HG03045 (cell line): ENCODE measurements around the gene NEAT1.

Source experiments
- ATAC-seq: cut with Tn5 transposase; IDR thresholded peaks from one replicate; pipeline ENCODE4 v1.9.1; 2021; ENCODE audit warnings: mild to moderate bottlenecking, moderate library complexity; ENCODE audit not compliant: unreplicated experiment

Gene NEAT1

GRCh38 chr11:65433657-65434056, 11.1 kb downstream of the NEAT1 start:
- no peak for ATAC-seq

DNA sequence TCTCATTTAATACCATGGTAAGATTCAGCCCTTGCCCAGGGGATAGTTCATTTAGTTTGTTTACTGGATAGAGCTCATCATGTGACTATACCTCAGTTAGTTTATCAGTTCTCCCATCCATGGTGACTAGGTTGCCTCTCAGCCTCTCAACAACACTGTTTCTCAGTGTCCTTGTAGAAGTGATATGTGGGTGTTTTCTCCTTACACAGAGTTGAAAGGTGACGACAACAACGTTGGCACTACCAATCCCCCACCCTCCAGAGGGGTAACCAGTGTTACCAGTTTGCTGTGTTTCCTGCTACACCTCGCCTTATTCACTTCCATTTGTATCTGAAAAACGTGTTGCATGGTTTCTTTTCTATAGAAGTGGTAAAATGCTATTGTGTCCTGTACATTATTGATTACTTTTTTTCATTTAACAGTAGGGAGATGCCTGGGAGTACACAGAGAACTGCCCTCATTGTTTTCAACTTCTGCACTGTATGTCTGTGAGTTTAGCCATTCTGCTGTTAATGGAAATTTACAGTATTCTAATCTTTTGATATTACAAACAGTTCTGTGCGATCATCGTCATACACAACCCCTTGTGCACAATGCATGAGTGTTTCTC, 11.6 kb downstream of the NEAT1 start:
- ATAC-seq: no peak

- no peak for ATAC-seq
These were observed 12.2 kb downstream of the NEAT1 start for GRCh38 chr11:65434667-65435410.

GRCh38 chr11:65435411-65435931, 12.9 kb downstream of the NEAT1 start:
- no peak for ATAC-seq

DNA sequence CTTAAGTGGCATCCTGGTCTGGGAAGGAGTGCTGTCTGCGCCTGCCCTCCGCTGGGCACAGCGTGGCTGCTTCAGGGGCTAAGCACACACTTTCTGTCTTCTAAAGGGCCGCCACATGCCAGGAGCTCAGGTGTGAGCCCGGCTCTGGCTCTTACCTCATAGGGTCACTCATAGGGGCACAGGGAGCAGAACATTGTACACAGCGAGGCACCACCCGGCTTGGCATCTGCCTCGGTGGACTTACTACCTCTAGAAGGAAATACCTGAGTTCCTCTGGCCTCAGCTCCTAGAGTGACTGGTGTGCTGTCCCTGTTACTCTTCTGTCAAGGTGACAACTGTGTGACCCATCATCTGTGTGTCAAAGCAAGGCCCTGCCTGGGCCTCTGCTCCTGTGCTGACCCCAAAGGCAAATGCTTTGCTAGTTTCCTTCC, 13.4 kb downstream of the NEAT1 start:
- ATAC-seq: no peak

GRCh38 chr11:65436412-65437032, 13.9 kb downstream of the NEAT1 start:
- ATAC-seq: no peak

DNA sequence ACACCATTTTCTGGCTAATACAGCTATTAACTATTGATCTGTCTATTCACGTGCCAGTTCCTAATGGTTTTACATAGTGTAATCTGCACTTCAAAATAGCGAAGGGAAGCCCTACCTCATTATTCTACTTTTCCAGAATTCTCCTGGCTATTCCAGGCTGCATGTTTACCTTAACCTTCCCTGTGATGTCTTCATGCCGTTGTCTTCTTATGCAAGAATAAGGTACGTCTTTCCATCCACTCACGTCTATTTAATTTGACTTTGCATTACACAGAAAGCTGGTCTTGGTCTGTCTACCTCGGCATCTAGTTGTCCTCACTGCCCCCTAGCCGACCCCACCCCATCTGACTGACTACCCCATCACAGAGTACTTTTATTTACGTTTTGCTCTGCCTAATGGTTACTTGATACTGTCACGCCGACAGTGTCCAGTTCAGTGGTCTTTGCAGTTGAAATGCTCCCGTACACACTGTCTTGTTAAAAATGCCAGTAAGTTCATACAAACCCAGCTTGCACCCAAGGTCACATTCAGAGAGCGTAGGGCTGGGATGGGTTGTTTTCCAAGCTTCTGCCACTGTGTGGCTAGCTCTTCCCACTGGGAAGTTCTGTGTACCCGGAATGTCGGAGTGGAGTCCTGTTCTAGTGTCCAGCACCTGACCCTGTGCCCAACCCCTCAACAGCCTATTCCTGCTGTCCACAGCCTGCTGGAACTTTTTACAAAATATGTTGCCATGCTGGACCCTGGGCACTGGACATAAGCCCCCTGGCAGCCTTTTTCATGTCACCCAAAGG, 15.0 kb downstream of the NEAT1 start:
- no peak for ATAC-seq

DNA sequence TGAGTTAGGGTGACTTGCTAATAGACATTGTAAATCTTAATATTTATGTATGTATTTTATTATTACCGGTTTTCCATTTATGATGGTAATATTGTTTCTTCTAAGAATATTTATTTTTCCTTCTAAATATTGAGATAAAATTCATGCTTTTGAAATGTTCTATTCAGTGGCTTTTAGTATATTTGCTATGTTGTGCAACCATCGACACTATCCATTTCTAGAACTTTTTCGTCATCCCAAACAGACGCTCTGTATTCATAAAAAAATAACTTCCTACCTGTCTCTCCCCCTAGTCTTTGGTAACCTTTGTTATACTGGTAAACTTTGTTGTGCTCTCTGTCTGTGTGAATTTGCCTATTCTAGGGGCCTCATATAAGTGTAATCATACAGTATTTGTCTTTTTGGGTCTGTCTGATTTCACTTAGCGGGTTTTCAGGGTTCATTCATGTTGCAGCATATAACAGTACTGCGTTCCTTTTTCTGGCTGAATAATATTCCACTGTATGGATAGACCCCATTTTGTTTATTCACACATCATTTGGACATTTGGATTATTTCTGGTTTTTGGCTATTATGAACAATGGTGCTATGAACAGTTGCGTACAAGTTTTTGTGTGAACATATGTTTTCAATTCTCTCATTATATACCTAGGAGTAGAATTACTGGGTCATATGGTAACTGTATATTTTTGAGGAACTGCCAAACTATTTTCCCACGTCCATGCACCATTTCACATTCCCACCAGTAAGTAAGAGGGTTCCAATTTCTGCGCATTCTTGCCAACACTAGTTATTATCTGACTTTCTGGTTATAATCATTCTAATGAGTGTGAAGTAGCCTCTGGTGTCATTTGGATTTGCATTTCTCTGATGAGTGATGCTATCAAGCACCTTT, 15.9 kb downstream of the NEAT1 start:
- no peak for ATAC-seq

DNA sequence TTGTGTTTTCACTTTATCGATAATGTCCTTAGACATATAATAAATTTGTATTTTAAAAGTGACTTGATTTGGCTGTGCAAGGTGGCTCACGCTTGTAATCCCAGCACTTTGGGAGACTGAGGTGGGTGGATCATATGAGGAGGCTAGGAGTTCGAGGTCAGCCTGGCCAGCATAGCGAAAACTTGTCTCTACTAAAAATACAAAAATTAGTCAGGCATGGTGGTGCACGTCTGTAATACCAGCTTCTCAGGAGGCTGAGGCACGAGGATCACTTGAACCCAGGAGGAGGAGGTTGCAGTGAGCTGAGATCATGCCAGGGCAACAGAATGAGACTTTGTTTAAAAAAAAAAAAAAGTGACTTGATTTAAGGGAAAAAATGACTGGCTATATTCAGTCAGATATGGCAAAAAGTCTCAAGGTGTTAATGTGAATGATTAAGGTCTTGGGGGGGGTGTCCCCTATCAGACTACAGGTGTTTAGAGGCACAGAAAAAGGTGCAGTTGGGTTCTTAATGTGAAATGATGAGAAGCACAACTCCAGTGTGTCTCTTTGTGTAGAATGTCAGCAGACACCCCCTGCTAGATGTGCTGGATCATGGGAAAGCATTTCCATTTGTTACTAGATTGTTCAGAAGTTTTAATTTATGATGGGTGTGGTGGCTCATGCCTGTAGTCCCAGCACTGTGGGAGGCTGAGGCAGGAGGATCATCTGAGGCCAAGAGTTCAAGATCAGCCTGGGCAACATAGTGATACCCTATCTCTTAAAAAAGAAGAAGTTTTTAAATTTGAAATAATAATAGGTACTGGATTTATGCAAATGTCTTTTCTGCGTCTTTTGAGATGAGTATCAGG, 17.0 kb downstream of the NEAT1 start:
- no peak for ATAC-seq

GRCh38 chr11:65440831-65441499, 18.4 kb downstream of the NEAT1 start:
- peak; percentile 39 for ATAC-seq

DNA sequence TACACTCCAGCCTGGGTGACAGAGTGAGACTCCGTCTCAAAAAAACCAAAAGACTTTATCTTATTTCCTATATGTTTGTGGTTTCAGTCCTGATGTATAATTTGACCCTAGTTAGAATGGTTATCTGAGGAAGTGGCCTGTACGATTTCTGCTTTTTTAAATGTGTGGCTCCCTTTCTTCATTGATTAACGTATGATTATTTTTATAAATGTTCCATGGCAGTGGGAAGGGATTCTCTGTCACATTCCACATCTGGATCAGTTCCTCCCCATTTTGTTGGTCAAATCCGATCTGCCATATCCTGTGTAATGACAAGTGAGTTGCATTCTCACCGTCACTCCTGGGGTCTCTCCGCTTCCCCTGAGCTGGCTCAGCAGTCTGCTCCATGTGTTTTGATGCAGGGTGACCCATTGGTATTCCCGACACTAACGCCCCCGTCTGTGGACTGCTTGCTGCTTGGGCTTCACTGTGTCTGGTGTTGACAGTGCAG, 20.3 kb downstream of the NEAT1 start:
- no peak for ATAC-seq

DNA sequence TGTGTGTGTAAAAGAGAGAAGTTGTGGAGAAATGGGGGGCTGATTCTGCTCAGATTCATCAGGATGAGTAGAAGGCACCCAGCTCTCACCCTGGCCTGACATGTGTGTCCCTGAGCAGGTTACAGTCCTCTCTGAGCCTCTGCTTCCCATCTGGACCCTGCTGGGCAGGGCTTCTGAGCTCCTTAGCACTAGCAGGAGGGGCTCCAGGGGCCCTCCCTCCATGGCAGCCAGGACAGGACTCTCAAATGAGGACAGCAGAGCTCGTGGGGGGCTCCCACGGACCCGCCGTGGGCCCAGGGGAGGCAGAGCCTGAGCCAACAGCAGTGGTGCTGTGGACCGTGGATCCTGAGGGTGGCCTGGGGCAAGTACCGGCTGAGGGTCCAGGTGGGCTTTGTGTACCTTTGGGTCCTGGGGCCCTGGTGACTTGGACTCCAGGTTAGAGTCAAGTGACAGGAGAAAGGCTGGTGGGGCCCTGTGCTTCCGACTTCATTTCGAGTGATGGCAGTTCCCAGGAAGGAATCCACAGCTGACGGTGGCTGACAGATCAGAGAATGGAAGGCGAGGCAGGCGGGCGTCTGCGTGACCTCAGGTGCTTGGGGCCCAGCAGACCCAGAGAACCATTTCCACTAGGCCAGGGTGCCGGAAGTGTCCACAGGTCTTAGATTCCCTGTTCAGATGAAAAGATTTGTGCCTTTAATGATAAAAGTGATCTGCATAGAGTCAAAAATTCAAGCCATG, 21.9 kb downstream of the NEAT1 start:
- ATAC-seq: no peak

- ATAC-seq: no peak
These were observed 22.6 kb downstream of the NEAT1 start for GRCh38 chr11:65445101-65445603.

- ATAC-seq: no peak
These were observed 23.2 kb downstream of the NEAT1 start for GRCh38 chr11:65445604-65446445.

DNA sequence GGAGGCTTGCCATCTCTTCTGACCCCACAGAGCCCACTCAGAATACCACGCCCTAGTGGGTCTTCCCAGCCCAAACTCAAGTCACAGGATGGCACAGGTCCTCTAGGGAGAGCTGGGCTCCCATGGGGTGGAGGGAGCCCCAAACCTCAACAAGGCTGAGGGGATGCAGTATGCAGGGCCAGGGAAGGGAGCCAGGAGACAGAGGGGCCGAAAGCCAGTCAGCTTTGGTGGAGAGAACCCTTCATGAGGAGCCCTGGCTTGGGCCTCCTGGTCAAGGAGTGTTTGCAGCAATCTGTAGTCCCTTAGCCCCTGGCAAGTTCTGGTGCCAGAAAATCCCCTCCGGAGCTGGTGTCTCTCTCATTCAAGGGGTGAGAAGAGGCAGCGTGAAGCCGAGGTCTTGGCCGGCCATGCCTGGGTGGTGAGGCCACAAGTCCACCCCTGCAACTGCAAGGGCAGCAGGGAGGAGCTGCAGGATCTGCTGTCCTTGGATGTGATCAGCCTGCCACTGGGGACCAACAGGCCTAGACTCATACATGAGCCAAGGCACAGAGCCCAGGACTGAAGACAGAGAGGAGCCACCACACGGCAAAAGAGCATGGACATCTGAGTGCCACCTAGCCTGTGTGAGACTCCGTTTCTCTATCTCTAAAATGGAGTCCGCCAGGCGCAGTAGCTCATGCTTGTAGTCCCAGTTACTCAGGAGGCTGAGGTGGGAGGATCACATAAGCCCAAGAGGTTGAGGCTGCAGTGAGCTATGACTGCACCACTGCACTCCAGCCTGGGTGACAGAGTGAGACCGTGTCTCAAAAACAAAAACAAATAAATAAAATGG, 24.1 kb downstream of the NEAT1 start:
- no peak for ATAC-seq

- no peak for ATAC-seq
These were observed 25.4 kb downstream of the NEAT1 start for GRCh38 chr11:65448074-65448417.
